ENCODE results near the gene MYO1G.

The MYO1G gene

GRCh38 chr7:44971902-44972441 is 6.8 kb downstream of the MYO1G start:
- no peaks in the 10 kb centered on the region for H3K4me1 ChIP-seq (ENCODE audit: control insufficient read depth, insufficient read depth, low read length)
- no peak overlapping the region for H3K4me3 ChIP-seq (ENCODE audit: low read length in 2 of 2)
- no peaks in the 10 kb centered on the region for H3K9me3 ChIP-seq (ENCODE audit: control insufficient read depth in 2 of 2, low read length in 2 of 2)
- H3K27me3 ChIP-seq (ENCODE audit: control insufficient read depth in 1 of 2, insufficient read depth in 2 of 2, low read length in 2 of 2), result no peaks in the 10 kb centered on the region
- no peak overlapping the region for H3K27ac ChIP-seq (ENCODE audit: low read length)
- H3K36me3 ChIP-seq (ENCODE audit: control insufficient read depth in 2 of 2, insufficient read depth in 2 of 2, low read length in 2 of 2), result no peaks in the 10 kb centered on the region
- no peak overlapping the region for H3K9ac ChIP-seq (ENCODE audit: low read length in 2 of 2)

DNA sequence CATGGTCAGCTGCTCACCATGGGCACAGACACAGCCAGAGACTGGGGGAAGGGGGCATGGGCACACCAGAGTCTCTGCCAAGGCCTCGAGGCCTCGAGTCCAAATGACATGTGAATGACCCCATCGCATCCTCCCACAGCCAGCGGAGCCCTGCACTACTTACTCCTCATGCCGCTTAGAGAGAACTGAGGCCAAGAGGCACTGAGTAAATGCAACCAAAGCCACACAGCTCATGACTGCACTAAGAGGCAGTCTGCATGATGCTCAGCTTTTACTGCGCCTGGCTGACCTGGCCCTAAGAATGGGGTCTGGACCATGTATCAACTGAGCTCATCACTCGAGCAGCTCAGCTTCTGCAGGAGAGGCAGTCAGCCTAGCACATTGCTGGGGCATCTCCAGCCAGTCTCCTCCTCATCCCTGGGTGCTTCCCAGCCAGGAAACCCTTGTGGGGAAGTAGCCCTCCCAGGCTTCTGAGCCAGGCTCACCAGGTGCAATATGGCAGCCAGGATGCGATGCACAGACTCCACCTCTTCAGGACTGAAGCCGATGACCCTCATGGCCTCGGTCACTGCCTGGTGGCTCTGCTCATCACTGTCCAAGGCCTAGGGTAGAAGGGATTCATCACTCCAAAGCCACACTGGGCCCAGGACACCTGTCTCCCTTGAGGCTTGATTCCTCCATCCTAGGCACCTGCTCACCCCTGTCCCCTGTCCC is 7.5 kb downstream of the MYO1G start:
- Histone ChIP-seq H3K27ac (ENCODE audit: low read length) (no peak overlapping the region), H3K27me3 (ENCODE audit: control insufficient read depth in 1 of 2, insufficient read depth in 2 of 2, low read length in 2 of 2) (no peaks in the 10 kb centered on the region), H3K9me3 (ENCODE audit: control insufficient read depth in 2 of 2, low read length in 2 of 2) (no peaks in the 10 kb centered on the region), H3K4me3 (ENCODE audit: low read length in 2 of 2) (no peak overlapping the region), H3K4me1 (ENCODE audit: control insufficient read depth, insufficient read depth, low read length) (peaks cover 3% of the 10 kb centered on the region), H3K9ac (ENCODE audit: low read length in 2 of 2) (no peak overlapping the region), H3K36me3 (ENCODE audit: control insufficient read depth in 2 of 2, insufficient read depth in 2 of 2, low read length in 2 of 2) (no peaks in the 10 kb centered on the region)

DNA sequence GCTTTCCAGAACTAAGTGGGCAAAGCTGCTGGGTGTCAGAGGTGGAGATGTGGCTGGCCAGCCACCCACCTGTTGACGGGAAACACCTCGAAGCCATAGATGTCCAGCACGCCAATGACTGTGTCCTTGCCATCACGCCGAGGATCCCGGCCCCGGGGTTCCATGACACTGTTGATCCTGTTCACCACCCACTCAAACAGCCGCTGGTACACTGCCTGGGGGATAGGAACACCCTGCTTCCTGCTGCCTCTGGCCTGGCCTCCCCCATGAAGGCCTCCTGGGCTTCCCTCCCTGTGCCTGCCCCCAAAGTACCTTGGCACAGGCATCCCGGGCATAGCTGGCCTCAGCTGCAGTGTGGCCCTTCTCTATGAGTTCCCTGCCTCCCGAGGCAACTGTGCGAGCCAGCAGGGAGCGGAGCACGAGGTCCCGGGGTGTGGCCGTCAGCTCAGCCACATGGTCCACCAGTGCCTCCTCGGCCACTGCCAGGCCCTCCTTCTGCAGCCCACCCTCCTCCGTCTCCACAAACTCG is 8.2 kb downstream of the MYO1G start:
- Histone ChIP-seq H3K9me3 (ENCODE audit: control insufficient read depth in 2 of 2, low read length in 2 of 2) (no peaks in the 10 kb centered on the region), H3K36me3 (ENCODE audit: control insufficient read depth in 2 of 2, insufficient read depth in 2 of 2, low read length in 2 of 2) (no peaks in the 10 kb centered on the region), H3K4me3 (ENCODE audit: low read length in 2 of 2) (no peak overlapping the region), H3K4me1 (ENCODE audit: control insufficient read depth, insufficient read depth, low read length) (peaks cover 3% of the 10 kb centered on the region), H3K9ac (ENCODE audit: low read length in 2 of 2) (no peak overlapping the region), H3K27ac (ENCODE audit: low read length) (no peak overlapping the region), H3K27me3 (ENCODE audit: control insufficient read depth in 1 of 2, insufficient read depth in 2 of 2, low read length in 2 of 2) (no peaks in the 10 kb centered on the region)

- peaks cover 3% of the 10 kb centered on the region for H3K4me1 ChIP-seq (ENCODE audit: control insufficient read depth, insufficient read depth, low read length)
Measured at GRCh38 chr7:44969701-44970522, 8.9 kb downstream of the MYO1G start.

GRCh38 chr7:44969049-44969700 is 9.6 kb downstream of the MYO1G start:
- no peak overlapping the region for H3K27ac ChIP-seq (ENCODE audit: low read length)
- no peaks in the 10 kb centered on the region for H3K9me3 ChIP-seq (ENCODE audit: control insufficient read depth in 2 of 2, low read length in 2 of 2)
- H3K4me3 ChIP-seq (ENCODE audit: low read length in 2 of 2), result no peak overlapping the region
- H3K9ac ChIP-seq (ENCODE audit: low read length in 2 of 2), result no peak overlapping the region
- no peaks in the 10 kb centered on the region for H3K36me3 ChIP-seq (ENCODE audit: control insufficient read depth in 2 of 2, insufficient read depth in 2 of 2, low read length in 2 of 2)
- H3K27me3 ChIP-seq (ENCODE audit: control insufficient read depth in 1 of 2, insufficient read depth in 2 of 2, low read length in 2 of 2), result no peaks in the 10 kb centered on the region
- H3K4me1 ChIP-seq (ENCODE audit: control insufficient read depth, insufficient read depth, low read length), result peaks cover 3% of the 10 kb centered on the region

More at GRCh38 chr7:44969701-44970522, 8.9 kb downstream of the MYO1G start:
- Histone ChIP-seq H3K27me3 (ENCODE audit: control insufficient read depth in 1 of 2, insufficient read depth in 2 of 2, low read length in 2 of 2) (no peaks in the 10 kb centered on the region), H3K36me3 (ENCODE audit: control insufficient read depth in 2 of 2, insufficient read depth in 2 of 2, low read length in 2 of 2) (no peaks in the 10 kb centered on the region), H3K9me3 (ENCODE audit: control insufficient read depth in 2 of 2, low read length in 2 of 2) (no peaks in the 10 kb centered on the region), H3K4me3 (ENCODE audit: low read length in 2 of 2) (no peak overlapping the region), H3K27ac (ENCODE audit: low read length) (no peak overlapping the region), H3K9ac (ENCODE audit: low read length in 2 of 2) (no peak overlapping the region)

DNA sequence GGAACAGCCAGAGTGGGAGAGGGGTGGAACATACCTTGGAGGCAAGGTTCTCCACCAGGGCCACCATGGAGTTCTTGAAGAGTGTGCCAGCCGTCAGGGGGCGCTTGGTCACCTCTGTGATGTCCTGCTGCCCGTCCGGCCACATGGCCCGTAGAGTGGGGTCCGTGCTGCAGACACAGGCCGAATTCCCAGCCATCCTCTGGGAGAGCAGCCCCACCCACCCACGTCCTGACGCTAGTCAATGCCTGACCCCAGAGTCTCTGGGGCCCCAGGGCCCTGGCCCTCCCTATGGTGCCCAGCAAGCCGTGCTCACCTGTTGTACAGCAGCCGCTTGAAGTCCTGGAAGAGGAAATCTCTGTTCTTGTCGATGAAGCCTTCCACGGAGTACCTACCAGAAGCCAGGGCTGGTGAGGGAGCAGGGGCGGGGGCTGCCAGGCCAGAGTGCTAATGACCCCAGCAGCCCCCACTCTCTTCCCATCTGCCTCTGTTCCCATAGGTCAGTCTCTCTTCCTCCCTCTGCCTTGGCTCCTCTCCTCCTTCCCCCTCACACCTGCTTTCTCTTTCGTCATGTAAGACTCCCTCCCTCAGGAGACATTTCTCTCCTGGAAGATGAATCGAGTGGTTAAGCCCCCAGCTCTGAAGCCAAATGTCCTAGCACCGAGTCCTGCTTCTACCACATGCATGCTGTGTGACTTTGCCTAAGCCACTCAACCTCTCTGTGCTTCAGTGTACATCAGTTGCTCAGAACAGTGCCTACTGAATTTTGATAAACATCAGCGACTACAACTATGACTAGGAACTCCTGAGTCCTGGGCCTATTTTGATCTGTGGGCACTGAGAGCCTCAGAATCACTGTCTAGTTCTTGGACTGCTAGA is 11.0 kb downstream of the MYO1G start:
- Histone ChIP-seq H3K36me3 (ENCODE audit: control insufficient read depth in 2 of 2, insufficient read depth in 2 of 2, low read length in 2 of 2) (no peaks in the 10 kb centered on the region), H3K4me1 (ENCODE audit: control insufficient read depth, insufficient read depth, low read length) (peaks cover 5% of the 10 kb centered on the region), H3K9ac (ENCODE audit: low read length in 2 of 2) (no peak overlapping the region), H3K27me3 (ENCODE audit: control insufficient read depth in 1 of 2, insufficient read depth in 2 of 2, low read length in 2 of 2) (peaks cover 0 to 3% of the 10 kb centered on the region in 2 donors), H3K4me3 (ENCODE audit: low read length in 2 of 2) (no peak overlapping the region), H3K27ac (ENCODE audit: low read length) (no peak overlapping the region), H3K9me3 (ENCODE audit: control insufficient read depth in 2 of 2, low read length in 2 of 2) (no peaks in the 10 kb centered on the region)

DNA sequence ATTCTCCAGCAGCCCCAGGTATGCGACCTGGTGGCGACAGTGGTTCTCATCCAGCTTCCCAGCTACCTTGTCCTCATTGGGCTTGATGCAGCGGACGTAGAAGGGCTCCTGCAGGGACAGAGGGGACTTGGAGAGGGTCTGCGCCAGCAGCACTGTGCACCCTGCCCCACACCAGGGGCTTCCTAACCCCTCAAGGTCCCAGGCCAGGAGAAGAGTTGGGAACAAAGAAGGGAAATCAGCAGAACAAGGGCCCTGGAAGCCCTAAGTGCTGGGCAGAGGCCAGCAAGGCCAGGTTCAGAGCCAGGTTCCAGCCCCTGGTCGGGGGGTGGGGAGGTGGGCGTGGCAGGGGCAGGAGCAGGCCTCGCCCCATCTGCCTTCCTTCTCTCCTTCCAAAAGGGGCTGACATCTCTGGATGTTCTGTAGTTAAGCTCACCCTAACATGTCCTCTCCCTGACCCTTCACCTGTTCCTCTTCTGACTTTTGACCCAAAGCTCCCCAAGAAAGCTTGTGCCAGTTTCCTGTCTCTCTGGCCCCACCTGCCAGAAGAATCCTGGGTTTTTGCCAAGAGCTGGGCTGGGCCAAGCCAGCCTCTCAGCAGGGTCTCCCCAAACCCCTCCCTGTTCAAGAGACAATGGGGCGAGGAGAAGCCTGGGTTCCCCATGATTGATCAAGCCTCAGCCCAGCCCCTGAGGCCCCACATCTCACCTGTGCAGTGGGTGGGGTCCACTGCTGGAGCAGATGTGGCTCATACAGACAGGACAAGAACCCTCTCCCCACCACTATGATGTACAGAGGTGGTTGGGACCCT is 11.9 kb downstream of the MYO1G start:
- Histone ChIP-seq H3K27me3 (ENCODE audit: control insufficient read depth in 1 of 2, insufficient read depth in 2 of 2, low read length in 2 of 2) (peaks cover 4 to 8% of the 10 kb centered on the region in 2 donors), H3K27ac (ENCODE audit: low read length) (no peak overlapping the region), H3K9me3 (ENCODE audit: control insufficient read depth in 2 of 2, low read length in 2 of 2) (no peaks in the 10 kb centered on the region), H3K4me3 (ENCODE audit: low read length in 2 of 2) (no peak overlapping the region), H3K4me1 (ENCODE audit: control insufficient read depth, insufficient read depth, low read length) (peaks cover 13% of the 10 kb centered on the region), H3K36me3 (ENCODE audit: control insufficient read depth in 2 of 2, insufficient read depth in 2 of 2, low read length in 2 of 2) (no peaks in the 10 kb centered on the region), H3K9ac (ENCODE audit: low read length in 2 of 2) (no peak overlapping the region)

- peaks cover 13% of the 10 kb centered on the region for H3K4me1 ChIP-seq (ENCODE audit: control insufficient read depth, insufficient read depth, low read length)
- no peaks in the 10 kb centered on the region for H3K9me3 ChIP-seq (ENCODE audit: control insufficient read depth in 2 of 2, low read length in 2 of 2)
- no peak overlapping the region for H3K9ac ChIP-seq (ENCODE audit: low read length in 2 of 2)
- H3K27ac ChIP-seq (ENCODE audit: low read length), result no peak overlapping the region
- H3K27me3 ChIP-seq (ENCODE audit: control insufficient read depth in 1 of 2, insufficient read depth in 2 of 2, low read length in 2 of 2), result peaks cover 4 to 8% of the 10 kb centered on the region in 2 donors
- no peaks in the 10 kb centered on the region for H3K36me3 ChIP-seq (ENCODE audit: control insufficient read depth in 2 of 2, insufficient read depth in 2 of 2, low read length in 2 of 2)
- H3K4me3 ChIP-seq (ENCODE audit: low read length in 2 of 2), result no peak overlapping the region
Measured at GRCh38 chr7:44965937-44966730, 12.7 kb downstream of the MYO1G start.

DNA sequence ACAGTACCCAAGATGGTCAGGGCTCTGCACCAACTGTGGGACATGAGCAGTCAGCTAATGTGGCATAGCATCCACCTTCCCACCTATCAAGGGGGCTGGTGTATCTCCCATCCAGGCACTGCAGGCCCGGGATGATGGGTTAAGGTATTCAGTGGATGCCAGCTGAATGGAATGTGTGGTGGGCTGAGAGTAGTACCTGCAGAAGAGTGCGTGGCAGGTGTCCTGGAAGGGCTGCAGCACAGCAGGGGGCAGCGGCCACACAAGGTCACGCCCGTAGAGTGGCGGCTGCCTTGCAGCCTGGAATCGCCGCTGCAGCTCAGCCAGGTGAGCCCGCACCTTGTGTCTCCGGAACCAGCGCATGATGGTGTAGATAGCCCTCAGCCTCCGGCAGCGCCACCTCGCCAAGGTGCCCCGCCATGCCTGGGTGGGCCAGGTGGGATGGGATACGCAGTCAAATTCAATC is 13.3 kb downstream of the MYO1G start:
- H3K27ac ChIP-seq (ENCODE audit: low read length), result no peak overlapping the region
- no peak overlapping the region for H3K9ac ChIP-seq (ENCODE audit: low read length in 2 of 2)
- no peak overlapping the region for H3K4me3 ChIP-seq (ENCODE audit: low read length in 2 of 2)
- H3K9me3 ChIP-seq (ENCODE audit: control insufficient read depth in 2 of 2, low read length in 2 of 2), result no peaks in the 10 kb centered on the region
- no peaks in the 10 kb centered on the region for H3K36me3 ChIP-seq (ENCODE audit: control insufficient read depth in 2 of 2, insufficient read depth in 2 of 2, low read length in 2 of 2)
- H3K27me3 ChIP-seq (ENCODE audit: control insufficient read depth in 1 of 2, insufficient read depth in 2 of 2, low read length in 2 of 2), result peaks cover 4 to 9% of the 10 kb centered on the region in 2 donors
- peaks cover 13% of the 10 kb centered on the region for H3K4me1 ChIP-seq (ENCODE audit: control insufficient read depth, insufficient read depth, low read length)
